ENCODE measurements around the gene LAMTOR2. TPM values are rescaled to one million over a fixed set of nuclear protein-coding genes. Genes with fewer than 3 reads are reported as not detected.

The LAMTOR2 gene
- total and polyA plus RNA-seq, 4 donors, result 71.2 to 143 (median 103) TPM

- peaks cover 8 to 36% (median 17%) of the 10 kb centered on the region in 5 donors for H3K4me1 ChIP-seq (ENCODE audit: control insufficient read depth in 5 of 5, insufficient read depth in 5 of 5, low read length in 5 of 5)
- DNase-seq (no peak), ATAC-seq (ENCODE audit: insufficient read depth, low FRiP score) (no peak)
- H3K36me3 ChIP-seq (ENCODE audit: control insufficient read depth in 4 of 4, insufficient read depth in 4 of 4, low read length in 4 of 4), result peaks cover 0 to 11% (median 3%) of the 10 kb centered on the region in 4 donors
- no peak for TF ChIP-seq CTCF (IDR thresholded peaks at IDR 0.05; ENCODE audit: control extremely low read depth, extremely low read depth)
- no peak overlapping the region for H3K9ac ChIP-seq (ENCODE audit: insufficient read depth in 1 of 2, low read length in 2 of 2)
- H3K27ac ChIP-seq (ENCODE audit: low read depth in 1 of 2, low read length in 1 of 2), result no peak overlapping the region
- no peaks in the 10 kb centered on the region for H3K27me3 ChIP-seq (ENCODE audit: control insufficient read depth in 3 of 3, insufficient read depth in 3 of 3, low read length in 2 of 3)
- H3K4me3 ChIP-seq, result no peak overlapping the region
- no peaks in the 10 kb centered on the region for H3K9me3 ChIP-seq (ENCODE audit: control insufficient read depth in 4 of 4, insufficient read depth in 3 of 4, low read length in 3 of 4)
- WGBS, 2 donors, result 85 to 96% methylated on average over 2 of the region's 2 CpGs
These were observed 44.2 kb downstream of the LAMTOR2 start for GRCh38 chr1:156098784-156099183.

GRCh38 chr1:156099282-156099681 is 44.7 kb downstream of the LAMTOR2 start:
- no peak overlapping the region for H3K9ac ChIP-seq (ENCODE audit: insufficient read depth in 1 of 2, low read length in 2 of 2)
- H3K27me3 ChIP-seq (ENCODE audit: control insufficient read depth in 3 of 3, insufficient read depth in 3 of 3, low read length in 2 of 3), result no peaks in the 10 kb centered on the region
- DNase-seq (no peak), ATAC-seq (ENCODE audit: insufficient read depth, low FRiP score) (no peak)
- H3K4me1 ChIP-seq (ENCODE audit: control insufficient read depth in 5 of 5, insufficient read depth in 5 of 5, low read length in 5 of 5), result peaks cover 8 to 41% (median 22%) of the 10 kb centered on the region in 5 donors
- H3K27ac ChIP-seq (ENCODE audit: low read depth in 1 of 2, low read length in 1 of 2), result no peak overlapping the region
- peaks cover 0 to 7% (median 3%) of the 10 kb centered on the region in 4 donors for H3K36me3 ChIP-seq (ENCODE audit: control insufficient read depth in 4 of 4, insufficient read depth in 4 of 4, low read length in 4 of 4)
- H3K4me3 ChIP-seq, result no peak overlapping the region
- TF ChIP-seq CTCF (IDR thresholded peaks at IDR 0.05; ENCODE audit: control extremely low read depth, extremely low read depth), result no peak
- H3K9me3 ChIP-seq (ENCODE audit: control insufficient read depth in 4 of 4, insufficient read depth in 3 of 4, low read length in 3 of 4), result no peaks in the 10 kb centered on the region
- 84 to 92% methylated on average over 3 of the region's 3 CpGs for WGBS, 2 donors

GRCh38 chr1:156100205-156100995 is 45.8 kb downstream of the LAMTOR2 start:
- no peak for ATAC-seq (ENCODE audit: insufficient read depth, low FRiP score)
- no peaks in the 10 kb centered on the region for H3K27me3 ChIP-seq (ENCODE audit: control insufficient read depth in 3 of 3, insufficient read depth in 3 of 3, low read length in 2 of 3)

More at GRCh38 chr1:156100205-156100995, 45.8 kb downstream of the LAMTOR2 start:
- Histone ChIP-seq H3K36me3 (ENCODE audit: control insufficient read depth in 4 of 4, insufficient read depth in 4 of 4, low read length in 4 of 4) (peaks cover 0 to 7% (median 2%) of the 10 kb centered on the region in 4 donors), H3K27ac (ENCODE audit: low read depth in 1 of 2, low read length in 1 of 2) (no peak overlapping the region), H3K4me1 (ENCODE audit: control insufficient read depth in 5 of 5, insufficient read depth in 5 of 5, low read length in 5 of 5) (peaks cover 14 to 52% (median 33%) of the 10 kb centered on the region in 5 donors), H3K4me3 (no peak overlapping the region), H3K9me3 (ENCODE audit: control insufficient read depth in 4 of 4, insufficient read depth in 3 of 4, low read length in 3 of 4) (no peaks in the 10 kb centered on the region), H3K9ac (ENCODE audit: insufficient read depth in 1 of 2, low read length in 2 of 2) (no peak overlapping the region)
- WGBS, 2 donors, result 65 to 76% methylated on average over 4 of the region's 4 CpGs
- TF ChIP-seq CTCF (IDR thresholded peaks at IDR 0.05; ENCODE audit: control extremely low read depth, extremely low read depth), result no peak
- DNase-seq, result no peak

Measured in lung (tissue), 12 donors.